Dermis microvascular lymphatic vessel endothelial cell (primary cell): ENCODE measurements around the gene PTH2. TPM values are rescaled to one million over a fixed set of nuclear protein-coding genes. Genes with fewer than 3 reads are reported as not detected.
"Not testable (repeated sequence)": the region's sequence is repeated elsewhere in the genome, so short reads cannot be mapped to it uniquely, and the experiment has no call there.

Source experiments
- DNase-seq, 2 donors: peaks; one replicate each; pipeline versions ENCODE4 v3.0.0 to v3.0.0-alpha.2; 2010; ENCODE audit warnings: low read depth in 2 of 2
- total RNA-seq: library from RNA; depleted of rRNA; stranded (reverse); fragments of >200 nt; gene quantifications from 2 replicates; pipeline ENCODE4 v1.2.1, GENCODE V29; 2014

Gene PTH2
- total RNA-seq, 1 donor from 2014 or later = not detected

DNA sequence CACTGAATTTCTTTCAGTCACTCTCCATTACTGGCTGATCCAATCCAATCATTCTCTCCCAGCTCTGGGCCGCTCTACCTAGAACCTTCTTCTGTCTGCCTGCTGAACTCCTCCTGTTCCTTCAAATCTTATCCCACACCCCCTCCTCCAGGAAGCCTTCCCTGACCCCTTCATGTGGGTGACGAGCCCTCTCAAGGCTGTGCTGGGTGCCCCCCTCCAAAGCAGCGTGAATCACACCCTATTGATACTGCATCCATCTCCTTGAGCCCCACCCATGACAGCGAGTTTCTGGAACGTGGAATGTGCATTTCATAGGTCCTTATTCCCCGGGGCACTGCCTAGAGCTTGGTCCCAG lies 25.2 kb upstream of the PTH2 start:
- DNase-seq = no peak

DNA sequence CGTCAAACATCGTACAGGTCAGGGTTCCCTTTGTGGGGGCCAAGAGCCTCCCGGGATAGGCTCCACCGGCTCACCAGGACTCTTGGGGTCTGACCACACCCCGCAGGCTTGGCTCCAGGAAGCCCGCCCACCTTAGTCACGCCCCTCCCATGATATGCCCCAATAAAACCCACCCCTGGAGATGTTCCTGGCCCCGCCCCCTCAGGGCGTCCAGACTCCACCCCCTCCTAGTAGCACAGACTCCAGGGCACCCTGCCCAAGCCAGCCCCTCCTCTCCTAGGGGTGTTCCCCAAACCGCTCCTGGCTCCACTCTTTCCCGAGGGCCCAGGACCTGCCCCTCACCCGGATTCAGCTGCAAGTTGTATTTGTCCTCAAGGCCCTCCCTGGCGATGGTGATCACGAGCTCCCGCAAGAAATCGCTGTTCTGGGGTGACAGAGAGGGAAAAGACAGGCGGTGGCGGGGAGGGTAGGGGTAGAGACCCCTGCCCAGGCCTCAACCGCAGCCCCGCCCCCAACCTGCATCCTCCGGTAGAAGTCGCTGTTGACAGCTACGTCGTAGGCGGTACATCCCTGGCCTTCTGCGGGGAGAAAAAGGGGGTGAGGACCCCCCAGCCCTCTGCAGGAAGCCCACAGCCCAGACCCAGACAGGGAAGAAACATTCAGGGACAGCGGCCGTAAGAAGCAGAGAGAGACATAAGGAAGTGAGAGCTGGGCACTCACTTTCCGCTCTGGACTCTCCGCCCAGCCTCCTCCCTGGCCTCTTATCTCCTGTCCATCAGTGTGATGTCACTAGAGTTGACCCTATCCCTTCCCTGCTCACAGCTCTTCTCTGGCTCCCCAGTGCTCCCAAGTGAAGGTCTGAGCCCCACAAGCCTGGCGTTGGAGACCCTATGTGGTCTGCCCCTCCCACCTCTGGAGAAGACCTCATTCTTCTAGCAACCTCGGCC lies 24.5 kb upstream of the PTH2 start:
- DNase-seq = peak in 1 of 2 donors; percentile 25

DNA sequence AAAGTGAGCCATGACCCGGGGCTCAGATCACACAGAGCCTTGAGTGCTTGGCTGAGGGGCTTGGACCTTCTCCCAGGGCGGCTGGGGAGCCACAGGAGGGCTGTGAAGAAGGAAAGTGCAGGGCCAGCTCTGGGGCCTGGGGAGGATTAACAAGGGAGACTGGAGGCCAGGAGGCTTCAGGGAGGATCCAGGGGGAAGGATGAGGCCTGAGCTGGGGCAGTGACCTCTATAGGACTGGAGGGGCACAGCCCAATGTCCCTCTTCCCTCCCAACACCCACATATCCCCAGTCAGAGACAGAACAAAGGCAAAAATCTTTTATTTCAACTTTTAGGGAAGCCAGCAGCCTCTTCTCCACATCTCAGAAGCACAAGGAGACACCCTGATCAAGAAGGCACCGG lies 22.8 kb upstream of the PTH2 start:
- DNase-seq = no peak

- DNase-seq = not testable (repeated sequence)
Measured at GRCh38 chr19:49444100-49444700, 21.0 kb upstream of the PTH2 start.

- DNase-seq = peak; percentile 83 to 94
Measured at GRCh38 chr19:49443366-49444099, 20.3 kb upstream of the PTH2 start.

DNA sequence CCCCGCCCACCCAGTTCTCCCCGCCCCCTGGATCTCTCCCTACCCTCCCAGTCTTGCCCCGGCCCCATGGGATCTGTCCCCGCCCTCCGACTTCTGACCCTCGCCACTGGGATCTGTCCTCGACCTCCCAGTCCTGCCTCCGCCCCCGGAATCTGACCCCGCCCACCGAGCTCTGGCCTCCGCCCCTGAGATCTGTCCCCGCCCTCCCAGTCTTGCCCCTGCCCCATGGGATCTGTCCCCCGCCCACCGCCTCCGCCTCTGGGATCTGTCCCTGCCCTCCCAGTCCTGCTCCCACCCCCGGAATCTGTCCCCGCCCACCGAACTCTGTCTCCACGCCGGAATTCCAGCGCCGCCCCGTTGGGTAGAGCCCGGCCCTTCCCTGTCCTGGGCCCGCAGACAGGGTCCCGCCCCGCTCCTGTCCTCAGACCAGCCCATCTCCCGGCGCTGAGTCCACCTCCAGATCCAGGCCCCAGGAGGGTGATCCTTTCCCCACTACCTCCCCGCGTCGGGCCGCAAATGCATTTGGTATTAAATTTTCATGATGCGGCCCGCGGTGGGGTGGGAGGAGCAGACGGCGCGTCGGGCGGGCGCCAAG lies 19.6 kb upstream of the PTH2 start:
- DNase-seq = peak; percentile 76 to 89

DNA sequence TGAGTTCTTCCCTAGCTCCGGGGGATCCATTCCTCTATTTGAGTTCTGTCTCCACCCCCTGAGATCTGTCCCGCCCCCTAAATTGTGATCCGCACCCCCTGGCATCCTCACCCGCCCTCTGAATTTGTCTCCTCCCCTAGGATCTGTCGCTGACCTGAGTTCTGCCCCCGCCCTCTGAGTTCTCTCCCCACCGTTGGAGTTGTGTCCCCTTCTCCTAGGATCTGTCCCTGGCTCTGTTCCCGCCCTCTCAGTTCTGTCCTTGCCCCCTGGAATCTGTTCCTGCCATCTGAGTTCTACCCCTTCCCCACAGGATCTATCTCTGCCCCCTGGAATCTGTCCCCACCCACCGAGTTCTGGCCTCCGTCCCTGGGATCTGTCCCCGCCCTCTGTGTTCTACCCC lies 19.1 kb upstream of the PTH2 start:
- no peak for DNase-seq

- DNase-seq = no peak
Measured at GRCh38 chr19:49441960-49442350, 18.7 kb upstream of the PTH2 start.

- DNase-seq = peak in 1 of 2 donors; percentile 18
Measured at GRCh38 chr19:49441210-49441959, 18.1 kb upstream of the PTH2 start, which contains the start of gene SLC17A7. SLC17A7 (minus strand) TSS chr19:49441527; CDS start chr19:49441379, 148 bp downstream.

GRCh38 chr19:49440439-49441209 lies 17.4 kb upstream of the PTH2 start:
- no peak for DNase-seq

DNA sequence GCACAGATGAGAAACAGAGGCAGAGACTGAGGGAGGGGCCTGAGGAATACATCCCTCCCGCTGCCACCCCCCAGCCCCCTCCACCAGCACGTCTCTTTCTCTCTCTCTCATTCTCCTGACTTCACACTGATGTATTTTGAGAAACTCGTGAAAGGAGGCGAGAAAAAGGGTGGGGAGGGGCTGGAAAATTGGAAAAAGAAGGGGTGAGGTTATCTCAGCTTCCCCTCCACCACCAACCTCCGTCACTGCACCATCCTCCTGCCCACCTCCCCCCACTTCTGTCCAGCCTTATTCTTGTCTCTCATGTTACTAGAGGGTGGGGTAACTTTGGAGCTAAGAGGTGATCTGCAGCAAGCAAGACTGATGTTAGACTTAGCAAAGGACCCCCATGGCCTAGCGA lies 16.6 kb upstream of the PTH2 start:
- no peak for DNase-seq

- DNase-seq = no peak
Measured at GRCh38 chr19:49438261-49438660, 15.0 kb upstream of the PTH2 start.

- DNase-seq = no peak
Measured at GRCh38 chr19:49437231-49437630, 14.0 kb upstream of the PTH2 start.

- DNase-seq = peak in 1 of 2 donors; percentile 31
Measured at GRCh38 chr19:49436381-49437017, 13.3 kb upstream of the PTH2 start.

DNA sequence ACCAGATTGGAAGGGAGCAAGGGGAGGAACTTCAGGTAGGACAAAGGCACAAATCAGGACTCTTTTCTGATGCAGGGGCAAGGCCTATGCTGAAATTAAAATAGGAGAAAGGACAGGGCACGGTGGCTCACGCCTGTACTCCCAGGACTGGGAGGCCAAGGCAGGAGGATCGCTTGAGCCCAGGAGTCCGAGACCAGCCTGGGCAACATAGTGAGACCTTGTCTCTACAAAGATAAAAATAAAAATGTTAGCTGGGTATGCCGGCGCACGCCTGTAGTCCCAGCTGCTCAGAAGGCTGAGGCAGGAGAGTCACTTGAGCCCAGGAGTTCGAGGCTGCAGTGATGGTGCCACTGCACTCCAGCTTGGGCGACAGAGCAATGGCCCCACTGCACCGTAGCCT lies 12.4 kb upstream of the PTH2 start:
- no peak for DNase-seq

- no peak for DNase-seq
Measured at GRCh38 chr19:49434907-49435583, 11.8 kb upstream of the PTH2 start.

DNA sequence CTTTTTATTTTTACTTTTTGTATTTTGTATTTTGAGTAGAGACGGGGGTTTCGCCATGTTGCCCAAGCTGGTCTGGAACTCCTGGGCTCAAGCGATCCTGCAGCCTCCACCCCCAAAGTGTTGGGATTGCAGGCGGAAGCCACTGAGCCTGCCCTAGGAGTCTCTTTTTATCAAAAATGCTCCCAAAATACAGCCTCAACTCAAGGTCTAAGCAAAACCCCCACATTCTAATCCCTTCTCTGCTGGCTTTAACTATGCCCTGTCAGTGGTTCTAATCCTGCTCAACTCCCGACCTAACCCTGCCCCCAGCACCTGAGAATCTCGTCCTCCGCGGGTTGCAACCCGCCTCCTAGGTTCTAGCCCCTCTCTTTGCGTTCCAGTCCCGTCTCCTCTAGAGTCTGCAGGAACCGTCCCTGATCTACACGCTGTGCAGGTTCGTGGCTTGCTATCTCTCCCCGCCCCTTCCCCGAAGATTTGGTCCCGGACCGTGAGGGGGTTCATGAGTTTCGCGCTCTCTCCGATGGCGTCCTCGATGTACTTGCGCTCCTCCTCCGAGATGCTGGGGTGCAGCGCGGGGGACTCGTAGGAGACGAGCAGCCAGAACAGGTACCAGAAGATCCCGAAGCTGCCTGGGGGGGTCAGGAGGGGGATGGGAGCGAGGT lies 10.1 kb upstream of the PTH2 start:
- DNase-seq = no peak
